ENCODE data around the gene KRTAP29-1. TPM values are rescaled to one million over a fixed set of nuclear protein-coding genes. Genes with fewer than 3 reads are reported as not detected.

KRTAP29-1 gene
- total RNA-seq, 2 experiments from 2014 or later = not detected

DNA sequence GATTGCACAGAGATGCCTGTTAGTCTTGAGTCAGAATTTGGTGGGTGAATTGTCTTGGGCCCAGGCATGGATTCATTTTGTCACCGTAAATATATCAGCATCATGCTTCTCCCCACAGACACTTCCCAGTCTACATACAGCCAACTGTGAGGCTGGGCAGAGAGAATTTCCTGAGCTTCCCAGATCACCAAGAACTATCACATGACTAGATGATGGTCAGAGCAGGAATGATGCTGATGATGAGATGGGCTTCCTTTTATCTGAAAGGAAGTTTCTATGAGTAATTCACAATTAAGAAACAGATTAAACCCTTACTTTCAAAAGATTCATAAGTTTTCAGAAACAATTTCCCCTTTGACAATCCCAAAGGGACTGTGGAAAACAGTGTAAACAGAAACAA lies 47.8 kb downstream of the KRTAP29-1 start:
- Histone ChIP-seq H3K27ac (ENCODE audit: low read depth, low read length, poor library complexity, severe bottlenecking) (no peak overlapping the region), H3K36me3 (ENCODE audit: insufficient read depth, low read length) (no peaks in the 10 kb centered on the region), H3K4me3 (ENCODE audit: low read depth, low read length, poor library complexity, severe bottlenecking) (no peak overlapping the region), H4K20me1 (ENCODE audit: insufficient read depth, low read length) (no peaks in the 10 kb centered on the region), H3K4me2 (ENCODE audit: low read length) (no peak overlapping the region), H3K9me2 (ENCODE audit: insufficient read depth, low read length) (no peaks in the 10 kb centered on the region), H3K4me1 (ENCODE audit: insufficient read depth, low read length, poor library complexity, severe bottlenecking) (no peaks in the 10 kb centered on the region), H2AFZ (ENCODE audit: low read length) (no peak overlapping the region), H3K79me2 (ENCODE audit: insufficient read depth, low read depth, low read length) (no peaks in the 10 kb centered on the region), H3K9me3 (ENCODE audit: low read length) (no peaks in the 10 kb centered on the region)
- CTCF ChIA-PET (ENCODE audit: unreplicated experiment) = no interaction called here
- POLR2A ChIA-PET = no interaction called here
- intact Hi-C loops (cut with micrococcal nuclease; ENCODE audit: unreplicated experiment) = no loop called here
- no peak for TF ChIP-seq EZH2phosphoT487 (IDR thresholded peaks at IDR 0.05; ENCODE audit: borderline replicate concordance, low read depth, low read length)
- TF ChIP-seq, protein P1, sequence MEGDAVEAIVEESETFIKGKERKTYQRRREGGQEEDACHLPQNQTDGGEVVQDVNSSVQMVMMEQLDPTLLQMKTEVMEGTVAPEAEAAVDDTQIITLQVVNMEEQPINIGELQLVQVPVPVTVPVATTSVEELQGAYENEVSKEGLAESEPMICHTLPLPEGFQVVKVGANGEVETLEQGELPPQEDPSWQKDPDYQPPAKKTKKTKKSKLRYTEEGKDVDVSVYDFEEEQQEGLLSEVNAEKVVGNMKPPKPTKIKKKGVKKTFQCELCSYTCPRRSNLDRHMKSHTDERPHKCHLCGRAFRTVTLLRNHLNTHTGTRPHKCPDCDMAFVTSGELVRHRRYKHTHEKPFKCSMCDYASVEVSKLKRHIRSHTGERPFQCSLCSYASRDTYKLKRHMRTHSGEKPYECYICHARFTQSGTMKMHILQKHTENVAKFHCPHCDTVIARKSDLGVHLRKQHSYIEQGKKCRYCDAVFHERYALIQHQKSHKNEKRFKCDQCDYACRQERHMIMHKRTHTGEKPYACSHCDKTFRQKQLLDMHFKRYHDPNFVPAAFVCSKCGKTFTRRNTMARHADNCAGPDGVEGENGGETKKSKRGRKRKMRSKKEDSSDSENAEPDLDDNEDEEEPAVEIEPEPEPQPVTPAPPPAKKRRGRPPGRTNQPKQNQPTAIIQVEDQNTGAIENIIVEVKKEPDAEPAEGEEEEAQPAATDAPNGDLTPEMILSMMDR (conservative IDR thresholded peaks at IDR 0.05; ENCODE audit: low read length) = no peak
- DNase-seq (ENCODE audit: low spot score) = no peak
- no TSS peak for BruUV-seq (replicated peaks)

Small RNA genes lying within 50 kb of the gene (small RNA-seq; reads per million reads assigned to genes)
- not detected for gene KRTAP9-10P

Other genes with a start within 250 kb of the KRTAP29-1 start
Only the 30 nearest of the 37 such genes appear.
- not detected in 2 replicates for gene KRTAP4-16, start 200.6 kb downstream of the KRTAP29-1 start, total RNA-seq (2014; rRNA removed; shearing (Covaris generic))
- gene KRTAP4-16, start 200.6 kb downstream of the KRTAP29-1 start, total RNA-seq (2022) = not detected in 2 replicates
- not detected in 2 replicates for gene KRTAP4-9, start 197.5 kb downstream of the KRTAP29-1 start, total RNA-seq (2014; rRNA removed; shearing (Covaris generic))
- gene KRTAP4-9, start 197.5 kb downstream of the KRTAP29-1 start, total RNA-seq (2022) = not detected in 2 replicates
- gene KRTAP4-11, start 184.5 kb downstream of the KRTAP29-1 start, total RNA-seq (2014; rRNA removed; shearing (Covaris generic)) = not detected in 2 replicates
- not detected in 2 replicates for gene KRTAP4-11, start 184.5 kb downstream of the KRTAP29-1 start, total RNA-seq (2022)
- not detected in 2 replicates for gene KRTAP4-12, start 178.7 kb downstream of the KRTAP29-1 start, total RNA-seq (2014; rRNA removed; shearing (Covaris generic))
- gene KRTAP4-12, start 178.7 kb downstream of the KRTAP29-1 start, total RNA-seq (2022) = not detected in 2 replicates
- not detected in 2 replicates for gene KRTAP4-6, start 162.3 kb downstream of the KRTAP29-1 start, total RNA-seq (2014; rRNA removed; shearing (Covaris generic))
- not detected in 2 replicates for gene KRTAP4-6, start 162.3 kb downstream of the KRTAP29-1 start, total RNA-seq (2022)
- not detected in 2 replicates for gene KRTAP4-5, start 153.0 kb downstream of the KRTAP29-1 start, total RNA-seq (2014; rRNA removed; shearing (Covaris generic))
- gene KRTAP4-5, start 153.0 kb downstream of the KRTAP29-1 start, total RNA-seq (2022) = not detected in 2 replicates
- not detected in 2 replicates for gene KRTAP4-4, start 142.1 kb downstream of the KRTAP29-1 start, total RNA-seq (2014; rRNA removed; shearing (Covaris generic))
- not detected in 2 replicates for gene KRTAP4-4, start 142.1 kb downstream of the KRTAP29-1 start, total RNA-seq (2022)
- not detected in 2 replicates for gene KRTAP4-3, start 134.6 kb downstream of the KRTAP29-1 start, total RNA-seq (2014; rRNA removed; shearing (Covaris generic))
- gene KRTAP4-3, start 134.6 kb downstream of the KRTAP29-1 start, total RNA-seq (2022) = not detected in 2 replicates
- gene KRTAP4-2, start 124.6 kb downstream of the KRTAP29-1 start, total RNA-seq (2014; rRNA removed; shearing (Covaris generic)) = not detected in 2 replicates
- gene KRTAP4-2, start 124.6 kb downstream of the KRTAP29-1 start, total RNA-seq (2022) = not detected in 2 replicates
- gene KRTAP4-1, start 117.9 kb downstream of the KRTAP29-1 start, total RNA-seq (2014; rRNA removed; shearing (Covaris generic)) = not detected in 2 replicates
- gene KRTAP4-1, start 117.9 kb downstream of the KRTAP29-1 start, total RNA-seq (2022) = not detected in 2 replicates
- gene KRTAP9-1, start 113.0 kb downstream of the KRTAP29-1 start, total RNA-seq (2014; rRNA removed; shearing (Covaris generic)) = not detected in 2 replicates
- not detected in 2 replicates for gene KRTAP9-1, start 113.0 kb downstream of the KRTAP29-1 start, total RNA-seq (2022)
- gene KRTAP9-2, start 76.2 kb downstream of the KRTAP29-1 start, total RNA-seq (2014; rRNA removed; shearing (Covaris generic)) = not detected in 2 replicates
- not detected in 2 replicates for gene KRTAP9-2, start 76.2 kb downstream of the KRTAP29-1 start, total RNA-seq (2022)
- not detected in 2 replicates for gene KRTAP9-3, start 70.4 kb downstream of the KRTAP29-1 start, total RNA-seq (2014; rRNA removed; shearing (Covaris generic))
- not detected in 2 replicates for gene KRTAP9-3, start 70.4 kb downstream of the KRTAP29-1 start, total RNA-seq (2022)
- gene KRTAP9-8, start 64.9 kb downstream of the KRTAP29-1 start, total RNA-seq (2014; rRNA removed; shearing (Covaris generic)) = not detected in 2 replicates
- gene KRTAP9-8, start 64.9 kb downstream of the KRTAP29-1 start, total RNA-seq (2022) = not detected in 2 replicates
- gene KRTAP9-4, start 53.2 kb downstream of the KRTAP29-1 start, total RNA-seq (2014; rRNA removed; shearing (Covaris generic)) = not detected in 2 replicates
- not detected in 2 replicates for gene KRTAP9-4, start 53.2 kb downstream of the KRTAP29-1 start, total RNA-seq (2022)
- not detected in 2 replicates for gene KRTAP9-9, start 47.5 kb downstream of the KRTAP29-1 start, total RNA-seq (2014; rRNA removed; shearing (Covaris generic))
- not detected in 2 replicates for gene KRTAP9-9, start 47.5 kb downstream of the KRTAP29-1 start, total RNA-seq (2022)
- gene KRTAP9-6, start 37.5 kb downstream of the KRTAP29-1 start, total RNA-seq (2014; rRNA removed; shearing (Covaris generic)) = not detected in 2 replicates
- not detected in 2 replicates for gene KRTAP9-6, start 37.5 kb downstream of the KRTAP29-1 start, total RNA-seq (2022)
- gene KRTAP9-7, start 27.2 kb downstream of the KRTAP29-1 start, total RNA-seq (2014; rRNA removed; shearing (Covaris generic)) = not detected in 2 replicates
- not detected in 2 replicates for gene KRTAP9-7, start 27.2 kb downstream of the KRTAP29-1 start, total RNA-seq (2022)
- gene KRTAP16-1, start 6.5 kb upstream of the KRTAP29-1 start, total RNA-seq (2014; rRNA removed; shearing (Covaris generic)) = not detected in 2 replicates
- not detected in 2 replicates for gene KRTAP16-1, start 6.5 kb upstream of the KRTAP29-1 start, total RNA-seq (2022)
- not detected in 2 replicates for gene KRTAP17-1, start 12.9 kb upstream of the KRTAP29-1 start, total RNA-seq (2014; rRNA removed; shearing (Covaris generic))
- not detected in 2 replicates for gene KRTAP17-1, start 12.9 kb upstream of the KRTAP29-1 start, total RNA-seq (2022)
- gene KRT33A, start 48.0 kb upstream of the KRTAP29-1 start, total RNA-seq (2014; rRNA removed; shearing (Covaris generic)) = not detected in 2 replicates
- gene KRT33A, start 48.0 kb upstream of the KRTAP29-1 start, total RNA-seq (2022) = not detected in 2 replicates
- not detected in 2 replicates for gene KRT33B, start 67.0 kb upstream of the KRTAP29-1 start, total RNA-seq (2014; rRNA removed; shearing (Covaris generic))
- gene KRT33B, start 67.0 kb upstream of the KRTAP29-1 start, total RNA-seq (2022) = not detected in 2 replicates
- gene KRT34, start 79.5 kb upstream of the KRTAP29-1 start, total RNA-seq (2014; rRNA removed; shearing (Covaris generic)) = not detected in 2 replicates
- not detected in 2 replicates for gene KRT34, start 79.5 kb upstream of the KRTAP29-1 start, total RNA-seq (2022)
- not detected in 2 replicates for gene KRT31, start 94.8 kb upstream of the KRTAP29-1 start, total RNA-seq (2014; rRNA removed; shearing (Covaris generic))
- gene KRT31, start 94.8 kb upstream of the KRTAP29-1 start, total RNA-seq (2022) = not detected in 2 replicates
- gene KRT37, start 121.7 kb upstream of the KRTAP29-1 start, total RNA-seq (2014; rRNA removed; shearing (Covaris generic)) = not detected in 2 replicates
- gene KRT37, start 121.7 kb upstream of the KRTAP29-1 start, total RNA-seq (2022) = not detected in 2 replicates
- gene KRT38, start 138.1 kb upstream of the KRTAP29-1 start, total RNA-seq (2014; rRNA removed; shearing (Covaris generic)) = not detected in 2 replicates
- not detected in 2 replicates for gene KRT38, start 138.1 kb upstream of the KRTAP29-1 start, total RNA-seq (2022)
- not detected in 2 replicates for gene KRT32, start 164.5 kb upstream of the KRTAP29-1 start, total RNA-seq (2014; rRNA removed; shearing (Covaris generic))
- not detected in 2 replicates for gene KRT32, start 164.5 kb upstream of the KRTAP29-1 start, total RNA-seq (2022)
- not detected in 2 replicates for gene KRT35, start 178.3 kb upstream of the KRTAP29-1 start, total RNA-seq (2014; rRNA removed; shearing (Covaris generic))
- gene KRT35, start 178.3 kb upstream of the KRTAP29-1 start, total RNA-seq (2022) = not detected in 2 replicates
- gene KRT36, start 187.1 kb upstream of the KRTAP29-1 start, total RNA-seq (2014; rRNA removed; shearing (Covaris generic)) = not detected in 2 replicates
- gene KRT36, start 187.1 kb upstream of the KRTAP29-1 start, total RNA-seq (2022) = not detected in 2 replicates
- gene KRT13, start 202.8 kb upstream of the KRTAP29-1 start, total RNA-seq (2014; rRNA removed; shearing (Covaris generic)) = not detected in 2 replicates
- gene KRT13, start 202.8 kb upstream of the KRTAP29-1 start, total RNA-seq (2022) = not detected in 2 replicates

All from OCI-LY7 (cell line).